ENCODE data around the gene CELA2B. TPM values are rescaled to one million over a fixed set of nuclear protein-coding genes. Genes with fewer than 3 reads are reported as not detected.
"Not testable (repeated sequence)": the region's sequence is repeated elsewhere in the genome, so short reads cannot be mapped to it uniquely, and the experiment has no call there.

CELA2B gene
- total and polyA plus RNA-seq, 9 of the 15 experiments (the other 6 are each of a cell fraction or from before 2014, with no cell fraction given), result 0.25 to 2.1 (median 0.38) TPM; not detected in 5

DNA sequence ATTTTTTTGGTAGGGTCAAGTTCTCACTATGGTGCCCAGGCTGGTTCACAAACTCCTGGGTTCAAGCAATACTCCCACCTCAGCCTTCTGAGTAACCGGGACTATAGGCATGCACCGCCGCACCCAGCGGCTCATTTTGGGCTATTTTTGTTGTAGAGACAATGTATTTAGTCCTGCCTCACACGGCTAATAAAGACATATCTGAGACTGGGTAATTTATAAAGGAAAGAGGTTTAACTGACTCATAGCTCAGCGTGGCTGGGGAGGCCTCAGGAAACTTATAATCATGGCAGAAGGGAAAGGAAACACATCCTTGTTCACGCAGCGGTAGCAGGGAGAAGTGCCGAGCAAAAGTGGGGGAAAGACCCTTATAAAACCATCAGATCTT, 15.2 kb upstream of the CELA2B start:
- intact Hi-C loops (cut with micrococcal nuclease), result no loop called here
- no peak for DNase-seq (ENCODE audit: extremely low read depth in 1 of 4, low spot score in 3 of 4)
- FAIRE-seq, result no peak
- Histone ChIP-seq H3K4me1 (replicated peaks in 1 of 2; ENCODE audit: control insufficient read depth in 2 of 2, insufficient read depth in 2 of 2, low read length in 2 of 2) (peaks cover 21 to 28% of the 10 kb centered on the region in 2 experiments), H3K4me2 (ENCODE audit: insufficient read depth, low read length) (no peak overlapping the region), H3K27ac (ENCODE audit: extremely low read depth, low read depth, low read length) (no peak overlapping the region), H3K27me3 (ENCODE audit: control insufficient read depth in 2 of 2, insufficient read depth in 2 of 2, low read length in 2 of 2) (0 out of 5 replicates have a peak, but pooled peaks cover 0 to under 1% of the 10 kb centered on the region in 2 experiments), H2AFZ (ENCODE audit: low read depth, low read length) (no peak overlapping the region), H3K9me3 (replicated peaks; ENCODE audit: control insufficient read depth, insufficient read depth, low read depth, low read length) (no peaks in the 10 kb centered on the region), H3K79me2 (ENCODE audit: control insufficient read depth, insufficient read depth, low read length) (no peaks in the 10 kb centered on the region), H3K36me3 (ENCODE audit: control insufficient read depth, insufficient read depth, low read length) (no peaks in the 10 kb centered on the region), H4K20me1 (replicated peaks; ENCODE audit: control insufficient read depth, insufficient read depth, low read length) (no peaks in the 10 kb centered on the region), H3K4me3 (no peak overlapping the region), H3K9me1 (ENCODE audit: control insufficient read depth, insufficient read depth, low read length) (no peaks in the 10 kb centered on the region), H3K9ac (ENCODE audit: insufficient read depth in 1 of 2, low read depth in 2 of 2, low read length in 2 of 2) (no peak overlapping the region)
- BruUV-seq (replicated peaks), result no TSS peak
- in situ Hi-C loops (cut with MboI), result no loop called here
- ChIA-PET CTCF (ENCODE audit: low intra/inter-chr PET ratio) (no interaction called here), POLR2A (no interaction called here)
- ATAC-seq, result no peak
- TF ChIP-seq ZBTB34 (CRISPR knock-in tag; IDR thresholded peaks at IDR 0.05) (no peak), CBX3 (IDR thresholded peaks at IDR 0.05; ENCODE audit: borderline replicate concordance in 1 of 2, low read length in 2 of 2) (no peak), KDM2B (CRISPR knock-in tag; IDR thresholded peaks at IDR 0.05) (no peak), KLF10 (CRISPR knock-in tag; IDR thresholded peaks at IDR 0.05) (no peak), SOX6 (IDR thresholded peaks at IDR 0.05) (no peak), GTF2E2 (tag; IDR thresholded peaks at IDR 0.05) (no peak), BMI1 (IDR thresholded peaks at IDR 0.05; ENCODE audit: low read length) (no peak), CREBBP (IDR thresholded peaks at IDR 0.05; ENCODE audit: low read depth, low read length) (no peak)
- TF ChIP-seq, protein P1, sequence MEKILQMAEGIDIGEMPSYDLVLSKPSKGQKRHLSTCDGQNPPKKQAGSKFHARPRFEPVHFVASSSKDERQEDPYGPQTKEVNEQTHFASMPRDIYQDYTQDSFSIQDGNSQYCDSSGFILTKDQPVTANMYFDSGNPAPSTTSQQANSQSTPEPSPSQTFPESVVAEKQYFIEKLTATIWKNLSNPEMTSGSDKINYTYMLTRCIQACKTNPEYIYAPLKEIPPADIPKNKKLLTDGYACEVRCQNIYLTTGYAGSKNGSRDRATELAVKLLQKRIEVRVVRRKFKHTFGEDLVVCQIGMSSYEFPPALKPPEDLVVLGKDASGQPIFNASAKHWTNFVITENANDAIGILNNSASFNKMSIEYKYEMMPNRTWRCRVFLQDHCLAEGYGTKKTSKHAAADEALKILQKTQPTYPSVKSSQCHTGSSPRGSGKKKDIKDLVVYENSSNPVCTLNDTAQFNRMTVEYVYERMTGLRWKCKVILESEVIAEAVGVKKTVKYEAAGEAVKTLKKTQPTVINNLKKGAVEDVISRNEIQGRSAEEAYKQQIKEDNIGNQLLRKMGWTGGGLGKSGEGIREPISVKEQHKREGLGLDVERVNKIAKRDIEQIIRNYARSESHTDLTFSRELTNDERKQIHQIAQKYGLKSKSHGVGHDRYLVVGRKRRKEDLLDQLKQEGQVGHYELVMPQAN (IDR thresholded peaks at IDR 0.05; ENCODE audit: borderline replicate concordance), result no peak
- WGBS (ENCODE audit: insufficient coverage, low coverage, missing lambda C conversion rate), result 66% methylated on average over 9 of the region's 9 CpGs

DNA sequence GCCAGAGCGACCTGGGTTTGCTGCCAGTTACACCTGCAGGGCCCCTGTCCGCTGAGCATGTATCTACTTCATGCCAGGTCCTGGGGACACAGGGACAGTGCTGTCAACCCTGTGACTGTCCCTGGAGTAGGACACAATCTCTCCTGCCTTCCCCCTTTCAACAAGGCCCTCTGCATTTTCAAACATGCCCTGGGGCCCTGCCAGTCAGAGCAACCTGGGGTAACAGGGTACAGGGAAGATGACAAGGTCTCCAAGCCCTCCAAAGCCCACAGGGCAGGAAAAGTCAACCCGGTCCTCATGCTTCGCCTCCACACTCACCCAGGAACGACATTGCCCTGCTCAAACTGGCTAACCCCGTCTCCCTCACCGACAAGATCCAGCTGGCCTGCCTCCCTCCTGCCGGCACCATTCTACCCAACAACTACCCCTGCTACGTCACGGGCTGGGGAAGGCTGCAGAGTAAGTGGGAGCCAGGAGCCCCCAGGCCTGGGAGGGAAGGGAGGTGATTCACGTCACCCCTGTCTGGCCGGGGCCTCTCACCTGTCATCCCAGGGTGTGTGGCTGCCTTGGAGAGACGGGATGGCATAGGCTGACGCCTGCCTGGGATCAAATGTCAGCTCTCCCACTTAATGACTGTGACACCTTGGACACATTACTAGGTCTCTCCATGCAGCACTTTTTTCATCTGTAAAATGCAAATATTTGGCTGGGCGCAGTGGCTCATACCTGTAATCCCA, 12.7 kb upstream of the CELA2B start:
- H3K79me2 ChIP-seq (ENCODE audit: control insufficient read depth, insufficient read depth, low read length); BruUV-seq (replicated peaks); H3K9me1 ChIP-seq (ENCODE audit: control insufficient read depth, insufficient read depth, low read length); H3K9me3 ChIP-seq (replicated peaks; ENCODE audit: control insufficient read depth, insufficient read depth, low read depth, low read length); H3K27me3 ChIP-seq (ENCODE audit: control insufficient read depth in 2 of 2, insufficient read depth in 2 of 2, low read length in 2 of 2); CTCF ChIA-PET (ENCODE audit: low intra/inter-chr PET ratio); in situ Hi-C loops (cut with MboI); H3K4me3 ChIP-seq; DNase-seq (ENCODE audit: extremely low read depth in 1 of 4, low spot score in 3 of 4); H2AFZ ChIP-seq (ENCODE audit: low read depth, low read length); intact Hi-C loops (cut with micrococcal nuclease); H3K27ac ChIP-seq (ENCODE audit: extremely low read depth, low read depth, low read length); H3K4me2 ChIP-seq (ENCODE audit: insufficient read depth, low read length); ATAC-seq; H3K36me3 ChIP-seq (ENCODE audit: control insufficient read depth, insufficient read depth, low read length); FAIRE-seq; H4K20me1 ChIP-seq (replicated peaks; ENCODE audit: control insufficient read depth, insufficient read depth, low read length): not testable (repeated sequence)
- Histone ChIP-seq H3K4me1 (replicated peaks in 1 of 2; ENCODE audit: control insufficient read depth in 2 of 2, insufficient read depth in 2 of 2, low read length in 2 of 2) (peaks cover 8 to 17% of the 10 kb centered on the region in 2 experiments), H3K9ac (ENCODE audit: insufficient read depth in 1 of 2, low read depth in 2 of 2, low read length in 2 of 2) (peak overlapping the region in 1 of 2 experiments; percentile 56; a peak in 1 of 4 replicates)
- 41% methylated on average over 9 of the region's 15 CpGs for WGBS (ENCODE audit: insufficient coverage, low coverage, missing lambda C conversion rate)
- POLR2A ChIA-PET, result interaction anchor here (0.6 kb wide), 1 partner anchor 306 kb away, joined by 3 read pairs; no protein-coding TSS in a partner anchor
